NCI-H1417 treated with DMSO at 0.1 percent for 48 hours (cell line): Measurements from ENCODE around the gene ACAD8.
"Not testable (repeated sequence)": the region's sequence is repeated elsewhere in the genome, so short reads cannot be mapped to it uniquely, and the experiment has no call there.

Experiments used
- DNase-seq: peaks from one replicate; lab custom pipeline; 2025; lab: John Stamatoyannopoulos, UW

The ACAD8 gene

GRCh38 chr11:134267461-134267860 is 14.1 kb downstream of the ACAD8 start:
- no peak for DNase-seq

GRCh38 chr11:134267966-134268365 is 14.6 kb downstream of the ACAD8 start:
- DNase-seq, result no peak

GRCh38 chr11:134270250-134270714 is 16.9 kb downstream of the ACAD8 start:
- DNase-seq, result no peak

- no peak for DNase-seq
Measured at GRCh38 chr11:134271978-134272377, 18.6 kb downstream of the ACAD8 start.

GRCh38 chr11:134272381-134273316 is 19.3 kb downstream of the ACAD8 start:
- no peak for DNase-seq

GRCh38 chr11:134273317-134273712 is 19.9 kb downstream of the ACAD8 start:
- no peak for DNase-seq

- no peak for DNase-seq
Measured at GRCh38 chr11:134275188-134275533, 21.8 kb downstream of the ACAD8 start.

GRCh38 chr11:134275534-134276395 is 22.4 kb downstream of the ACAD8 start, which contains the start of gene GLB1L3:
Gene GLB1L3, plus strand, starts transcription at chr11:134276379. Its CDS starts 362 bp downstream, at chr11:134276741.
- no peak for DNase-seq

GRCh38 chr11:134276396-134277182 is 23.2 kb downstream of the ACAD8 start:
- DNase-seq, result no peak

- DNase-seq, result no peak
Measured at GRCh38 chr11:134277183-134278001, 24.0 kb downstream of the ACAD8 start.

- no peak for DNase-seq
Measured at GRCh38 chr11:134278356-134278755, 25.0 kb downstream of the ACAD8 start.

GRCh38 chr11:134281635-134282034 is 28.3 kb downstream of the ACAD8 start:
- not testable (repeated sequence) for DNase-seq

GRCh38 chr11:134282121-134283045 is 29.0 kb downstream of the ACAD8 start:
- no peak for DNase-seq

- DNase-seq, result no peak
Measured at GRCh38 chr11:134283461-134284230, 30.3 kb downstream of the ACAD8 start.

- not testable (repeated sequence) for DNase-seq
Measured at GRCh38 chr11:134284349-134284748, 31.0 kb downstream of the ACAD8 start.

GRCh38 chr11:134287561-134287960 is 34.2 kb downstream of the ACAD8 start:
- no peak for DNase-seq

- DNase-seq, result no peak
Measured at GRCh38 chr11:134288486-134288885, 35.1 kb downstream of the ACAD8 start.

GRCh38 chr11:134289167-134289566 is 35.8 kb downstream of the ACAD8 start:
- no peak for DNase-seq

- DNase-seq, result no peak
Measured at GRCh38 chr11:134289789-134290188, 36.4 kb downstream of the ACAD8 start.
